GM13976 (cell line): Measurements from ENCODE around the gene C16orf89.
"Not testable (repeated sequence)": the region's sequence is repeated elsewhere in the genome, so short reads cannot be mapped to it uniquely, and the experiment has no call there.

Experiments used
- DNase-seq: peaks from one replicate; pipeline ENCODE4 v3.0.0; 2012; ENCODE audit warnings: low spot score
- in situ Hi-C: fragments of 300-500 bp; cut with MboI; formaldehyde crosslinking; loops from one replicate; pipeline ENCODE4 v1.12.0; 2022; ENCODE audit warnings: low sequenced_read_pairs, mixed read lengths, inconsistent platforms; ENCODE audit not compliant: unreplicated experiment
- TF ChIP-seq, protein P1 (sequence below): IDR thresholded peaks from 2 replicates; pipeline ENCODE4 v1.5.1; 2012; ENCODE audit warnings: borderline replicate concordance, mild to moderate bottlenecking; ENCODE audit not compliant: insufficient read depth; ENCODE audit errors: extremely low read depth, missing control alignments, control extremely low read depth

The C16orf89 gene

DNA sequence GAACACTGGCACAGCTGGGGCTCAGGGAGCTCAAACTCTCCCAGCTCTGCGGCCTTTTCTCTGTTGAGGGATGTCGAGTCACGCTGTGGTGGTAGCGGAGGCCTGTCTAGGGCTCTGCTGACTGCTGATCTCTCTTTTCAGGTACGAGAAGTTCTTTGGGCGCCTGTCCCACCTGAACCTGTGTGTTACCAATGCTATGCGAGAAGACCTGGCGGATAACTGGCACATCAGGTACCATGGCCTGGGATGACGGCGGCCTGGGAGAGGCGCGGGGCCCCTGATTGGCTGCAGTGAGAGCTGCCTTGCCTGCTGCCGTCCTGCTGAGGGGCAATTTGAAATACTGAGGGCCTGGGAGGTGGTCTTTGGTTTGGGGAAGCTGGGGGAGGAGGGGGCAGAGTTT, 11.5 kb upstream of the C16orf89 start:
- TF ChIP-seq, protein P1, sequence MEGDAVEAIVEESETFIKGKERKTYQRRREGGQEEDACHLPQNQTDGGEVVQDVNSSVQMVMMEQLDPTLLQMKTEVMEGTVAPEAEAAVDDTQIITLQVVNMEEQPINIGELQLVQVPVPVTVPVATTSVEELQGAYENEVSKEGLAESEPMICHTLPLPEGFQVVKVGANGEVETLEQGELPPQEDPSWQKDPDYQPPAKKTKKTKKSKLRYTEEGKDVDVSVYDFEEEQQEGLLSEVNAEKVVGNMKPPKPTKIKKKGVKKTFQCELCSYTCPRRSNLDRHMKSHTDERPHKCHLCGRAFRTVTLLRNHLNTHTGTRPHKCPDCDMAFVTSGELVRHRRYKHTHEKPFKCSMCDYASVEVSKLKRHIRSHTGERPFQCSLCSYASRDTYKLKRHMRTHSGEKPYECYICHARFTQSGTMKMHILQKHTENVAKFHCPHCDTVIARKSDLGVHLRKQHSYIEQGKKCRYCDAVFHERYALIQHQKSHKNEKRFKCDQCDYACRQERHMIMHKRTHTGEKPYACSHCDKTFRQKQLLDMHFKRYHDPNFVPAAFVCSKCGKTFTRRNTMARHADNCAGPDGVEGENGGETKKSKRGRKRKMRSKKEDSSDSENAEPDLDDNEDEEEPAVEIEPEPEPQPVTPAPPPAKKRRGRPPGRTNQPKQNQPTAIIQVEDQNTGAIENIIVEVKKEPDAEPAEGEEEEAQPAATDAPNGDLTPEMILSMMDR, result no peak
- in situ Hi-C loops, result no loop called here
- DNase-seq, result peak; percentile 2

DNA sequence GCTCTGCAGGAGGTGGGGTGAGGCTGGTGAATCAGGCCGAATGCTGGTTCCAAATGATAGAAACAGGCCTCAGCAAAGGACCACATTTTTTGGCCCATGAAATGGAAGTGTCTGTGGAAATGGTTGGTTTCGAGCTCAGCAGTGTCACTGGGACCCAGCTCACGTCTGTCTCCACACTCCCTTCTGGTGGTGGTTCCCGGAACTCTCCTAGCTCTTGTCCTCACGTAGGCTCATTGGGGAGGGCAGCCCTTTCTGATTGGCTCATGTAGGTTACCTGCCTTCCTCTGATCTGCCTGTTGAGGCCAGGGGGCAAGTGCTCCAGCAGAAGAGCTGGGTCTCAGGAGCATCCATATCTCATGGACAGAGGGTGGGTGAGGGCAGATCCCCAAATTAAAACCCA, 9.9 kb upstream of the C16orf89 start:
- in situ Hi-C loops, result no loop called here

DNA sequence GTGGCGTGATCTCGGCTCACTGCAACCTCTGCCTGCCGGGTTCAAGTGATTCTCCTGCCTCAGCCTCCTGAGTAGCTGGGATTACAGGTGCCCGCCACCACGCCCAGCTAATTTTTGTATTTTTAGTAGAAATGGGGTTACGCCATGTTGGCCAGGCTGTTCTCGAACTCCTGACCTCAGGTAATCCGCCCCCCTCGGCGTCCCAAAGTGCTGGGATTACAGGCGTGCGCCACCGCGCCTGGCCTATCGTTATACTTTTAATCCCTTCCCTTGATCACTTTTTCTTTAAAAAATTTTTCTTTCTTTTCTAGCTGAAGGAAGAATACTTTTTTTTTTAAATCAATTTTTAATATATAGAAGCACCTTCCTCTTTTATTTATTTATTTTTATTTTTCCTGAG, 8.0 kb upstream of the C16orf89 start:
- in situ Hi-C loops, result not testable (repeated sequence)

More for the DNA sequence above, 9.9 kb upstream of the C16orf89 start:
- DNase-seq, result peak; percentile 1
- TF ChIP-seq, protein P1, result no peak

DNA sequence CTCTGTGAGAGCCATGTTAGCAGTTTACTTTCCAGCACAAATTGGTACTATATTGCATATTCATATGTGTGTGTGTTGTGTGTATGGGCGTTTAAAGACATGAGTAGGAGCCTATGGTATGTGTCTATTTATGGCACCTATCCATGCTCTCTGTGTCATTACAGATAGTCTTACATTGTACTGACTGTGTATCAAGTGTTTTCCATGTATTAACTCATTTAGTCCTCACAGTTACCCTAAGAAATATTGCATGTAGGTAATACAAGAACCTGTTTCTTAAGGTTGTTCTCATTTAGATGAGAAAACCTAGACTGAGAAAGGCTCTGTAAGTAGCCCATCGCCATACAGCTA, 7.5 kb upstream of the C16orf89 start:
- TF ChIP-seq, protein P1, result no peak
- DNase-seq, result peak; percentile 6
- in situ Hi-C loops, result no loop called here

More for the DNA sequence above, 8.0 kb upstream of the C16orf89 start:
- DNase-seq, result not testable (repeated sequence)

DNA sequence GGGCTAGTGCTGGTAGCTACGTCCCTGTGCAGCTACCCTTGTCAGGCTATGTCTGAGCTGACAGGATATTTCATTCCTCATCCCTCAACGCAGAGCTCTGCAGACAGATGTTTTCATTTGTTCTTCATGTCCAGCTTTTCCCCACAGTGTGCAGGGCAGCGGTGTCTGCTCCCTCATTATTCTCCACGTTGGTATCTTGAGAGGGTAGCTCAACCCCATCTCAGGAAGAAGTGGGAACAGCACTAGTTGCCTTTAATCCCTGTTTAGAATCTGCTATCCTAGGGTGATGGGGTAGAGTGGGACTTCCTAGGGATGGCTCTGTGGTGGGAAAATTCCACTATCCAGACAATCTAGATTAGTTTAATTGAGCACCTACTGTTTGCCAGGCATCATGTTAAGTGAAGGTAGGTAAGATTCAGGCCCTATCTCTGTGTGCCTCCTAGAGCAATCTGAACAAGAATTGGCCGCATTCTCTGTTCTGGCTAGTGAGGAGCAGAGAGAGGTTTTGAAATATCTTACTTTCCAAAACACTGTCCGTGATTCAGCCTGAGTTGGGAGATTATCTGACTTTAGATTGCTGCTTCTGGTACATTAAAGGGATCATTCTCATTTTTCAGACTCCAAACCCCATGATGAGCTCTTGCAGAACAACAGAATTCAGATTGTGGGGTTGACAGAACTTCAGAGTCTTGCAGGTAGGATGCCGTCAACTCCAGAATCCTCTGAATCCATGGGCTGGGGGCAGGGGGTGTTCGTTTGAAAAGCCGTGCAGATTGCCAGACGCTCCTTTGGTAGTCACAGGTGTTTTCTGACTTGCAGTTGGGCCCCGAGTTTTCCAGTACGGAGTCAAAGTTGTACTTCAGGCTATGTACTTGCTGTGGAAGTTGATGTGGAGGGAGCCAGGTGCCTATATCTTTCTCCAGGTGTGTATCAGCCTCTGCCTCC, 6.8 kb upstream of the C16orf89 start:
- in situ Hi-C loops, result no loop called here
- peak; percentile 11 for DNase-seq
- TF ChIP-seq, protein P1, result no peak

DNA sequence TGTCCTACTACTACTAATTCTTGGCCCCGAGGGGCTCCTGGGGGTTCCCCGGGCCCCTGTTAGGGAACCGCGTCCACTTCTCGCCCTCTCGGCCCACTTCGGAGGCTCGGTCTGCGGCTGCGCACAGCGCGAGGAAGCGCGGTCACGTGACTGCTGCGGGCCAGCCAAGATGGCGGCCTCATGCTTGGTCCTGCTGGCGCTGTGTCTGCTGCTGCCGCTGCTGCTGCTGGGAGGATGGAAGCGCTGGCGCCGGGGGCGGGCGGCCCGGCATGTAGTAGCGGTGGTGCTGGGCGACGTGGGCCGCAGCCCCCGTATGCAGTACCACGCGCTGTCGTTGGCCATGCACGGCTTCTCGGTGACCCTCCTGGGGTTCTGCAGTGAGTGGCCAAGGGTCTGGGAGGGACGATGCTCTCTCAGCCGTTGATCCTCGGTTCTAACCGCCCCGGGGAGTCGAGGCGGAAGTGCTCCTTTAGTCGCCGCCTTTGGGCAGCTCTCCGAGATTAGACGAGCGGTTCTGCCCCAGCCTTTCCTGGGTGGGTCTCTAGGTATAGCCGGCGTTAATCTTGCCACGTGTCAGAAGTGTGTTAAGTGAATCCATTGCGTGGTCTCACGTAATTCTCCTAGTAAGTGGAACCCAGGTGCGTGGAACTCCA, 6.1 kb upstream of the C16orf89 start, which contains the start of gene ALG1:
Gene ALG1 (plus strand): TSS at position 163 of the 653 bp plus-strand sequence. CDS start 7 bp downstream, at position 170.
- TF ChIP-seq, protein P1, result no peak
- in situ Hi-C loops, result no loop called here

DNA sequence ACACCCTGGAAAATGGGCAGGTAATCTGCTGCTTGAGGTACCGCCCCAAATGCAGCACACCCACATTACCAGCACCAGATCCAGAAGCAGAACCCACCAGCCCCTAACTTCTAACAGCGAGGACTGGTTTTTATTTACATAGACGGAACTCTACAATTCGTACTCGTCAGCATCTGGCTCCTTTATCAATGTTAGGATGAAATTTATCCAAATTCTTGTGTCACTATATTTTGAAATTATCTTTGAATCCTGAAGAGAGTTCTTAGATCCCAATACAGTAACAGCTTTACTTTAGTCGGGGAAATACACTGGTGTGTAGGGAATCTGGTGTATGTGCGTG, 5.6 kb upstream of the C16orf89 start:
- peak; percentile 22 for DNase-seq
- TF ChIP-seq, protein P1, result no peak
- in situ Hi-C loops, result no loop called here

More for the DNA sequence above, 6.1 kb upstream of the C16orf89 start, which contains the start of gene ALG1:
- DNase-seq, result peak; percentile 97
